NOMO-1 treated with DMSO at 0.1 percent for 48 hours (cell line): ENCODE measurements around the gene KAZN.

Experiments used
- DNase-seq: peaks from one replicate; lab custom pipeline; 2025; ENCODE audit not compliant: unreplicated experiment; lab: John Stamatoyannopoulos, UW

The KAZN gene

GRCh38 chr1:15096293-15096692 lies 497.8 kb downstream of the KAZN start:
- no peak for DNase-seq

GRCh38 chr1:15098176-15099125 lies 500.0 kb downstream of the KAZN start:
- DNase-seq = no peak

GRCh38 chr1:15099441-15100120 lies 501.1 kb downstream of the KAZN start:
- no peak for DNase-seq

- DNase-seq = peak; percentile 7
Measured at GRCh38 chr1:15100121-15100879, 501.8 kb downstream of the KAZN start.

DNA sequence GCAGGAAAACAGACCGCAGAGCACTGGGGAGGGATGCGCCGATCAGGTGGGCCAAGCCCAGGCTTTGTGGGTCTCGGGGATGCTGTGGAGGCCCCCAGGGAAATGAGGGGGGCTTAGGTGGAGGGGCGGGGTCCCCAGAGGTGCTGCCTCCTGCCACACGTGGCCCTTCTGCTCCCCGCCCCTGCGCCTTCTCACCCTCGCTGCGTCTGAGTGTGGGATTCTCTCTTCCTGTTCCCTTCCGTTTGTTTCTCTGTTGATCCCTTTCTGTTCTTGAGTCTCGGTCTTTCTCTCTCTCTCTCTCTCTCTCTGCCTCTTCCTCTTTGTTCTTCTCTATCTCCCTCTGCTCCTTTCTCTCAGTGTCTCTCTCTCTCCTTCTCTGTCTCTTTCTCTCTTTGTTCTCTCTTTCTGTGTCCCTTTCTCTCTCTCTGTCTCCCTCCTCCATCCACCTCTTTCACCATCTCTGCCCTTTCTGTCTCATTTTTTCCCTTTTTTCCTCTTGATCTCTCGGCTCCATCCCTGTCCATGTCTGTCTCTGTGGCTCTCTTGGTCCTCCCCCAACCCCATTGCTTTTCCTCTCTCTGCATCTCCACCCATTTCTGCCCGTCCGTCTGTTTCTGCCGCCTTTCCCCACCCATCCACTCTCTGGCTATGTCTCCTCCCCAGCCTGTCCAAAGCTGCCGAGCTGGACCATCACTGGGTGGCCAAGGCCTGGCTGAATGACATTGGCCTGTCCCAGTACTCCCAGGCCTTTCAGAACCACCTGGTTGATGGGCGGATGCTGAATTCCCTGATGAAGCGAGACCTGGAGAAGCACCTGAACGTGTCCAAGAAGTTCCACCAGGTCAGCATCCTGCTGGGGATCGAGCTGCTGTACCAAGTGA lies 502.6 kb downstream of the KAZN start:
- no peak for DNase-seq

DNA sequence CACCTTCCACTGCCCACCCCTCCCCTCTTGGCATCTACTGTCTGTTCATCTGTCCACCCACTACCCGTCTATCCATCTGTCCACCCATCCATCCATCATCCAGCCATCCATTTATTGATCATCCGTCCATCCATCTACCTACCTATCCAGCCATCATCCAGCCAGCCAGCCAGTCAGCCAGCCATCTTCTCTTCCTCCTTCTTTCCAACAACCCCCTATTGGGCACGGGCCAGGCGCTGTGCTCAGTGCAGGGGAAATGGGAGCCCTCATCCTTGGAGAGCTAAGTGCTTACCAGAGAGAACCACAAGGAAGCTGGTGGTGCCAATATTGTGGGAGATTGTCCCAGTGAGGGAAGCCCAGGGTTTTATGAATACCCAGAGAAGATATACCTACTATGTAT lies 503.3 kb downstream of the KAZN start:
- DNase-seq = no peak

DNA sequence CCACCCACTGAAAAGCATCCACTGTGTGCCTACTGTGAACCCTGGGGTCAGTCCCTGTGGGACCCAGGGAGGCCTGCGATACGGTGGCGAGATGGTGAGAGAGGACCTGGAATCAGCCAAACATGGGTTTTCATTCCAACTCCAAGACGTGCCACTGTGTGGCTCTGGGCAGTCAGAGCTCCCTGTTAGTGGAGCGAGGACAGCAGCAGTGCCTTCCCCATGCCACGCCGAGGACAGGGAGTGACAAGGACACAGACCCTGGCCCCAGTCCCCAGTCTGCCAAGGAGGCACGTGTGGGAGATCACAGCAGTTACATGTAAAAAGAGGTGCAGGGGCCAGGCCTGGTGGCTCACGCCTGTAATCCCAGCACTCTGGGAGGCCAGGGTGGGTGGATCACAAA lies 504.2 kb downstream of the KAZN start:
- no peak for DNase-seq

DNA sequence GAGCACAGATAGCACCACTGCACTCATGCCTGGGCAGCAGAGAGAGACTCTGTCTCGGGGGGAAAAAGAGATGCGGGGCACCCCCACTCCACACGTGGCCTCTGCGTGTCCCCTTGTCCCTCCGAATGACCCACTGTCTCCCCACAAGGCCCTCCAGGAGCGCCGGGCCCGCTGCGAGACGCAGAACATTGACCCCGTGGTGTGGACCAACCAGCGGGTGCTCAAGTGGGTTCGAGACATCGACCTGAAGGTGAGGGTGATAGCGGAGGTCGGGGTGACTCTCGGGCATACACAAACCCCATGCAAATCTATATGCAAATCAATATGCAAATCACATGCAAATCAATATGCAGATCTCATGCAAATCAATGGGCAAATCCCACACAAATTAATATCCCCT lies 504.7 kb downstream of the KAZN start:
- no peak for DNase-seq

DNA sequence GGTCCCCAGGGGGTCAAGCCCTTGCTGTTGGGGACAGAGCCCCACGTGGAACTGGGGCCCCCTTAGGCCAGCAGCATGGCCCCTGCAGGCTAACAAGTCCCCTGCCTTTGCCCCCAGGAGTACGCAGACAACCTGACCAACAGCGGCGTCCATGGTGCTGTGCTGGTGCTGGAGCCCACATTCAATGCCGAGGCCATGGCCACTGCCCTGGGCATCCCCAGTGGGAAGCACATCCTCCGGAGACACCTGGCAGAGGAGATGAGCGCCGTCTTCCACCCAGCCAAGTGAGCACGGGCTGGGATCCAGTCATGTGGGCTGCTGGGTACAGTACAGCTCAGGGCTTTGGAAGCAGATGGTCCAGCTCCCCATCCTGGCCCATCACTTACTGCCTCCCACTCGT lies 505.4 kb downstream of the KAZN start:
- DNase-seq = no peak

GRCh38 chr1:15104768-15105167 lies 506.3 kb downstream of the KAZN start:
- DNase-seq = no peak

GRCh38 chr1:15106608-15107007 lies 508.1 kb downstream of the KAZN start:
- DNase-seq = no peak

GRCh38 chr1:15107058-15107687 lies 508.7 kb downstream of the KAZN start:
- DNase-seq = no peak

DNA sequence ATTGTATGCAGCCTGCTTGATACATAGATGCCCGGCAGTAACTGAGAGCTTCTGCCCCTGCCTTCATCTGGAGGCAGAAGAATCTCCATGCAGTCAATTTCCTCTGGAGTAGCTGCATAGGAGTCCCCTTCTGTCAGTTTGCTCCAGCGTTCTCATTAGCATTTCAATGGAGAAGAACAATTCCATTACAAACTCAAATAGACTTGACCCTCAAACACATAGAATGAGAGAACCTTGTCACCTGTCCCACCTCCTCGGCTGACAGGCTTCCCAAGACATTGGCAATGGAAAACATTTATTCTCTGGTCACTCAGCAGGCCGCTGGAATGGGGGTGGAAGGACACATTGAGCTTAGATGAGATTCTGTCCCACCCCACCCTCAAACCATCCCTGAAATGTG lies 509.4 kb downstream of the KAZN start:
- no peak for DNase-seq

- no peak for DNase-seq
Measured at GRCh38 chr1:15110128-15110866, 511.8 kb downstream of the KAZN start.

DNA sequence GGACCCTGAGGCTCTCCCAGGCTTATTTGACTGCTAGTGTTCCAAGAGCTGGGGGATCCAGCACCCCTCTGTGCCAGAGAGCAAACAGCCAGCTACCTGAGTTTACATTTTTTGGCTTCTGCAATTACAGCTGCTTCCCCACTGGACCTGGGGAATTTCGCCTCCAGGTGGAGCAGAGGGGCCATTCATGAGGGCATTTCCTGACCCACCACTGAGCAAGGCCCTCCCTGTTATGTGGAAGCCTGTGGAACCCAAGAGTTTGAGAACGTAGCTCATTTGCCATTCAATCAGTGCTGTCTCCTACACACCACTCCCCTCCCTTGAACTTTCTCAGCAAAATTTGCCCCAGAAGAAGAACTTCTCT lies 512.4 kb downstream of the KAZN start:
- DNase-seq = no peak

DNA sequence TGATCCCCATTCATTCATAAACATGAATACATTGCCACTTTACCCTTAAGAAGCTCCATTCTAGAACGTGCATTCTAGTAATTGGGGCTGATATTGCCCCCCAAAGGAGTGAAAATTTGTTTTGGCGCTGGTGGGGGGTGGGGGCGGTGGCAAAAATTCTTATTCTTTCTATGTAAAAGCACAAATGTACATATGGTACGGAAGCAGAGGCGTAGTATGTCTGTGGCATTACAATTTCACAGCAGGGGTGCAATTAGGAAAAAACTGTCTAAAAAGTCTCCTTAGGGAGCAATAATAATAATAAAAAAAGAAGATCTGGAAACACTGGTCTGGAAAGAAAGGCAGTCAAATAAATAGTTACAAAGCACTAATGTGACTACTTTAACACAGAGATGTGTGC lies 514.7 kb downstream of the KAZN start:
- no peak for DNase-seq

DNA sequence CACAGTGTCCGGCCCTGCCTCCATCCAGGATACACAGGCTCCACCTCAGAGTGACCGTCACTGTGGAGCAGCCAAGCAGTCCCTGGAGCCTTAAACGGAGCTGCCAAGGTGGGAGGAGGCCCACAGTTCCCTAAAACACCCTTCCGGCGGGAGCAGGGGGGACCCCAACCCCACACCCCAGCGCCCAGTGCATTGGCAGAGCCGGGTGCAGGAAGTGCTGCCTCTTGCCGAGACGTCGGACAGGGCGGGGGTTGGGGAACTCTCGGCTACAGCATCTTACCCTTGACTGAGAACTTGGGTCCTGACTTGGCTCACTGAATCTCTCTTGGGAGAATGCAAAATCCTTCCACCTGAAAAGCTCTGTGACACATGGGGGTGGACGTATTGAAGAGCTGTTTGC lies 516.4 kb downstream of the KAZN start:
- DNase-seq = no peak

GRCh38 chr1:15115542-15116330 lies 517.3 kb downstream of the KAZN start:
- DNase-seq = no peak

DNA sequence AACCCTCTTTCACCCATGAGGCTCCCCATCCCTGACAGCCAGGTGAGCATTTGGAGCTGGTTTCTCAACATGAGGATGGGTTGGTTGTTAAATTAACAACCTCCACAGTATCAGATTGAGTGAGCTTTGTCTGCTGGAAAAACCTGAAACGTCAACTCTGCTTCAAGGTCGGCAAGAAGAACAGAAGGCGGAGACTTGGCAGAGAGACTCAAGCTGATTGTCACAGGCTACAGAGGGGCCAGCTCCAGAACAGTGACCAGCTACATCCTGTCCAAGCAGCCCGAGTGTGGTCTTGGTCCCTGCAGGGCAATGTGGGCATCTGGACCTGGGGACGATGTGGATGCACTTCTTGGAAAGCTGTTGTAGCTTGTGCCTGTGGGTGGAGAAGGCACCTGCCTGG lies 518.5 kb downstream of the KAZN start:
- DNase-seq = no peak
